Retinal pigment epithelial cell (primary cell): ENCODE data around the gene SKP1.

Experiments used
- DNase-seq: peaks from one replicate; pipeline ENCODE4 v3.0.0-alpha.2; 2010; ENCODE audit warnings: low read depth
- H3K4me3 ChIP-seq: 2 replicates; pipeline ENCODE4 v1.5.1; 2011; ENCODE audit warnings: mild to moderate bottlenecking, low read length, control low read depth, moderate library complexity
- TF ChIP-seq, protein P1 (sequence below): conservative IDR thresholded peaks from 2 replicates; pipeline ENCODE4 v1.5.1; 2011; ENCODE audit warnings: low read depth, low read length, control low read depth, inconsistent platforms

Gene SKP1

DNA sequence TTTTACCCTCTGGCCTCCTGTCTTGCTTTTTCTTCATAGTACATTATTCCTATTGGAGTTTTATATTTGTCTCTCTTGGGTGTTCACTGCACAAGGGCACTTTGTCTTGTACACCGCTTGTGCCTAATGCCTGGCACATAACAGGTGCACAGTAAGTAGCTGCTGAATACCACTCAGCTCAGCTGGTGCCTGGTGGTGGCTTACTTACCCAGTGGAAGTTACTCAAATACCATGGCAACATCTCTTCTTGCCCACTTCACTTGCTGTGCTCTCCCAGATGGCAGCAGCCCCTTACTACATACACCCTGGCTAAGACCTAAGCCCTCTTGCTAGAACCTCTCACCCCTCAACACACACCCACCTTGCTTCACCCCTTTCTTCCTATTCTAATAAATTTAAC is 11.3 kb upstream of the SKP1 start:
- DNase-seq, result no peak
- H3K4me3 ChIP-seq, result no peak overlapping the region
- TF ChIP-seq, protein P1, sequence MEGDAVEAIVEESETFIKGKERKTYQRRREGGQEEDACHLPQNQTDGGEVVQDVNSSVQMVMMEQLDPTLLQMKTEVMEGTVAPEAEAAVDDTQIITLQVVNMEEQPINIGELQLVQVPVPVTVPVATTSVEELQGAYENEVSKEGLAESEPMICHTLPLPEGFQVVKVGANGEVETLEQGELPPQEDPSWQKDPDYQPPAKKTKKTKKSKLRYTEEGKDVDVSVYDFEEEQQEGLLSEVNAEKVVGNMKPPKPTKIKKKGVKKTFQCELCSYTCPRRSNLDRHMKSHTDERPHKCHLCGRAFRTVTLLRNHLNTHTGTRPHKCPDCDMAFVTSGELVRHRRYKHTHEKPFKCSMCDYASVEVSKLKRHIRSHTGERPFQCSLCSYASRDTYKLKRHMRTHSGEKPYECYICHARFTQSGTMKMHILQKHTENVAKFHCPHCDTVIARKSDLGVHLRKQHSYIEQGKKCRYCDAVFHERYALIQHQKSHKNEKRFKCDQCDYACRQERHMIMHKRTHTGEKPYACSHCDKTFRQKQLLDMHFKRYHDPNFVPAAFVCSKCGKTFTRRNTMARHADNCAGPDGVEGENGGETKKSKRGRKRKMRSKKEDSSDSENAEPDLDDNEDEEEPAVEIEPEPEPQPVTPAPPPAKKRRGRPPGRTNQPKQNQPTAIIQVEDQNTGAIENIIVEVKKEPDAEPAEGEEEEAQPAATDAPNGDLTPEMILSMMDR, result no peak

DNA sequence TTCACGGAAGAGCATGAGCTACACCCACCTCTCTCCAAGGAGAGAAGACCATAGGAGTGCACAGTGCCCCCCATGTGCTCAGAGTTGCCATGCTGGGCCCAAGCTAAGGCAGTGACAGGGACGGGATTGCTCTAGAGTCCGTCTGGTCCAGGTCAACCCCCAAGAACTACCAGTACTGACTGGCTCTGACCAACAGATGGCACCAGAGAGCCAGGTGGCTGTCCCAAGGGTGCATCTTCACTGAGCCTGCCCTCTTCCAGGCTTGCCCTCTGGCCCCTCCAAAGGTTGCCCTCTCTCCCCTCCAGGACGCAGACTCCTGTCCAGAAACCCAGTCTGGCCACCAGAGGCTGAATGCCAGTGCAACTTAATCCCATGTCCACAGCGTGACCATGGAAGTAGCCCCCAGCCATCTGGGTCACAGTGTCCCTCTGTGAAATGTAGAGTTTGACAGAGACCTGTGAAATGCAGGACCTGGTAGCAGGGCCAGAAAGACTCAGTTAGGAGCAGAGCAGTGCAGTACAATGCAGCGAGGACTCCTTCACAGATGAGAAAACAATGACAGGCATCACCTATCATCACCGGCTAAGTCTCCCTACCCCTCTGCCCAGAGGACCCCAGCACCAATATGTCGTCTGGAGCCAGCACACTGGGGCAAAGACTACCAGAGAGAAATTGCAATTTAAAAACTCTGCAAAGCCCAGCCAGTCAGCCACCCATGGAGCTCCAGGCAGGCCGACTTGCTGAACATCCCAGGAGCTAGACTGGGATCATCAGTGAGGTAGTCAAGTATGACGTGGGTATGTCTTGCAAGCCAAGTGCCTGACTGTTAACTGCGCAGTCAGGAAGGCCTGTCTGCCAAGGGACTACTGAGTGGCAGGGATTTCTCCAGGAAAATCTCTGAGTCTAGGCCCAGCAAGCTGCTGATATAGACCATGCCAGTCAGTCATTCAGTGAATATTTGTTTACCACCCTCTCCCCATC is 7.7 kb upstream of the SKP1 start:
- TF ChIP-seq, protein P1, result peak; percentile 96
- no peak for DNase-seq
- H3K4me3 ChIP-seq, result no peak overlapping the region

DNA sequence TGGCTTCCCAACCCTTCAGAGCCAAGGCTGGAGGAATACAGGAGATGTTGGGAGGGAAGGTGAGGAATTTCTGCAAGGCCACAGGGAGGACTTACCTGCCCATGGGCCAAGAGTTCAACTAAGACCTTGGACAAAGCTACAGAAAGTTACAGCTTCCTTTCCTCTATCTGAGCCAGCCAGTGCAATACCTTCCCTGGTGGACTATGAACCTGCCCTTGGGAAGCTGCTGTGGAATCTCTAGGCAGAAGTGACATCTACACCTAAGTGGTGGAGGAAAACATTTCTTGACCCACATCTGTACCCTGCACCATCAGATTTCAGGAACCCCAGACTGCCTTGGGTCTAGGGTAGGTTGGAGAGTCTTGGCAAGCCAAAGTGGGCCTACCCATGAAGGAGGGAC is 6.7 kb upstream of the SKP1 start:
- TF ChIP-seq, protein P1, result no peak
- DNase-seq, result no peak

DNA sequence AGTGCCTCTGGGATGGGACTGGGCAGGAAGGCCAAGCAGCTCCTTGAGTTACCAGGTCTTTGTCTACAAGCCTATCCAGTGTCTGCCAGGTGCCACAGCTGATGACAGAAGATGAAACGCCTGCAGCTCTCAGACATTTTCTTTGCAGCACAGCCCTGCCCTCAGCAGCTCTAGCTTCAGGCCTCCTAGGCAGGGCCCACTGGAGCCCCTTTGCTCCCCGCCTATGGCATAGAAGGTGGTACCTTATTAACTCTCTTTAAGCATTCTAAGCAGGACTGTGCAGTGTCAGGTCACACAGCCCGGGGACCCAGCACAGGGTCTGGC is 1.3 kb upstream of the SKP1 start:
- TF ChIP-seq, protein P1, result no peak
- no peak overlapping the region for H3K4me3 ChIP-seq
- no peak for DNase-seq

More for the DNA sequence above, 6.7 kb upstream of the SKP1 start:
- no peak overlapping the region for H3K4me3 ChIP-seq

DNA sequence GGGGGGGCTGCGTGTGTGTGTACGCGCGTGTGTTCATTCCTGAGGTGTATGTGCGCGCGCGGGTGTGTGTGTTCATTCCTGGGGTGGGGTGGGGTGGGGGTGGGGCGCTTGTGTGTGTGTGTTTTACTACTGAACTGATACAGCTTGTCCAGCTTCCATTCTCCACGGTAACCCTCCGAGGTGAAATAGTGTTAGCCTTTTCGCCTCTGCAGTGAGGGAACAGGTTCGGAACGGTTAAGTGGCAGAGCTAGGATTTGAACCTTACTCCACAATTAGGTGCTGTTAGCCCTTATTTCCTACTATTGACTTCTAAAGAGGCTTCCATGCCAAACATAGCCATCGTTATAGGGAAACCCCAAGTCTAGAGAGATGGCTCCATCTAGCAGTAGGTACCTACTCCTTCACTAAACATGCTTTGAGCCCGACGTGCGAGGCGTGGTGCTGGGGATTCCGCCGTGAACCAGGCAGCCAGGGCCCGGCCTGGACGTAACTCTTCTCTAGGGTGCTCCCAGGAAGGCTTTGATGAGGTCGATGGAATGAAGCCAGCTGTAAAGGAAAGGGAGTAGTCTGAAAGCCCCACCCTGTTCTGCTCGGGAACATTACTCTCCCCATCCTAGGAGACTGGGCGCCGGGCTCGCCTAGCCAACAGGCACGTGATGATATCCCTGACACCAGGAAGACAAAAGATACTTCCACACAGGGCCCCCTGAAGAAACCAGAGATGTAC is 782 bp upstream of the SKP1 start:
- no peak for DNase-seq
- TF ChIP-seq, protein P1, result no peak
- H3K4me3 ChIP-seq, result peak overlapping the region; percentile 98

DNA sequence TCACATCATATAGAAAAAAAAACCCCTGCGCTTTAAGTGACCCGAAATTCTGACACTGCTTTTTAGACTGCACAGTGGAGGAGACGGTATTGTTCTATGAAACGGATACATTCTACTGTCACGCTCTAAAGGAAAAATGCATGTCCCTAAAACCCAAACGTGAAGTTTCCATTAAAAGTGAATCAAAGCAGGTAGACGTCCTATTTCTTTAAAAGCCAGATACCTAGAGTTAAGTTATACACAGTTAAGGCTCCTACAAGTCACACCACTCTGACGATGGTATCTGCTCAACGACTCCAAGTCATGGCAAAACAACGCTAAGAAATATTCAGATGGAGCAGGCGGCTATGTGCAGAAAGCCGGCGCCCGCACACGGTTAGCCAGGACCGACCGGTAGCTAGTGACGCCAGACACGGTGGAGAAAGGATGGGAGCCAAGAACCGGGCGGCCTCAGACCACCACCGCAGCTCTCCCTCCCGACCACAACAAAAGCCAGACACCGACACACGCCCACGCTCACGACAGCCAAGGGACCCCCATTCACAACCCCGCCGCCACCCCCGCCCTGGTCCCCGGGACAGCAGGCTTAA is 734 bp downstream of the SKP1 start:
- TF ChIP-seq, protein P1, result no peak
- no peak for DNase-seq
- H3K4me3 ChIP-seq, result peak overlapping the region; percentile 98
